Measurements from ENCODE around the gene CLIC4. TPM values are rescaled to one million over a fixed set of nuclear protein-coding genes. Genes with fewer than 3 reads are reported as not detected.
"Not testable (repeated sequence)": the region's sequence is repeated elsewhere in the genome, so short reads cannot be mapped to it uniquely, and the experiment has no call there.

Gene CLIC4
- total RNA-seq, 1 donor from 2014 or later, result 121 TPM

- DNase-seq, result no peak
- peaks cover 9% of the 10 kb centered on the region for H3K4me1 Mint-ChIP-seq (ENCODE audit: low read depth, unreplicated experiment)
- no peaks in the 10 kb centered on the region for H3K36me3 Mint-ChIP-seq (ENCODE audit: unreplicated experiment)
- TF ChIP-seq CTCF (IDR thresholded peaks at IDR 0.05; ENCODE audit: partially characterized antibody, unreplicated experiment), result no peak
- H3K27me3 Mint-ChIP-seq (ENCODE audit: unreplicated experiment), result peaks cover 4% of the 10 kb centered on the region
- no peak overlapping the region for H3K27ac Mint-ChIP-seq (ENCODE audit: unreplicated experiment)
- no peak overlapping the region for H3K4me3 Mint-ChIP-seq (ENCODE audit: unreplicated experiment)
- no peaks in the 10 kb centered on the region for H3K9me3 Mint-ChIP-seq (ENCODE audit: unreplicated experiment)
These were observed 34.6 kb downstream of the CLIC4 start for GRCh38 chr1:24779689-24780464.

GRCh38 chr1:24780626-24781025 is 35.4 kb downstream of the CLIC4 start:
- not testable (repeated sequence) for H3K27ac Mint-ChIP-seq (ENCODE audit: unreplicated experiment); H3K9me3 Mint-ChIP-seq (ENCODE audit: unreplicated experiment); H3K36me3 Mint-ChIP-seq (ENCODE audit: unreplicated experiment); H3K4me1 Mint-ChIP-seq (ENCODE audit: low read depth, unreplicated experiment); H3K4me3 Mint-ChIP-seq (ENCODE audit: unreplicated experiment); H3K27me3 Mint-ChIP-seq (ENCODE audit: unreplicated experiment); DNase-seq

GRCh38 chr1:24782689-24783088 is 37.4 kb downstream of the CLIC4 start:
- TF ChIP-seq CTCF (IDR thresholded peaks at IDR 0.05; ENCODE audit: partially characterized antibody, unreplicated experiment), result no peak
- H3K27ac Mint-ChIP-seq (ENCODE audit: unreplicated experiment), result no peak overlapping the region
- no peak overlapping the region for H3K4me3 Mint-ChIP-seq (ENCODE audit: unreplicated experiment)
- H3K27me3 Mint-ChIP-seq (ENCODE audit: unreplicated experiment), result peaks cover 4% of the 10 kb centered on the region
- H3K4me1 Mint-ChIP-seq (ENCODE audit: low read depth, unreplicated experiment), result peaks cover 9% of the 10 kb centered on the region
- H3K9me3 Mint-ChIP-seq (ENCODE audit: unreplicated experiment), result no peaks in the 10 kb centered on the region
- no peaks in the 10 kb centered on the region for H3K36me3 Mint-ChIP-seq (ENCODE audit: unreplicated experiment)
- DNase-seq, result no peak

GRCh38 chr1:24783713-24784112 is 38.5 kb downstream of the CLIC4 start:
- H3K4me3 Mint-ChIP-seq (ENCODE audit: unreplicated experiment), result no peak overlapping the region
- no peaks in the 10 kb centered on the region for H3K9me3 Mint-ChIP-seq (ENCODE audit: unreplicated experiment)
- DNase-seq, result no peak
- H3K27me3 Mint-ChIP-seq (ENCODE audit: unreplicated experiment), result peaks cover 4% of the 10 kb centered on the region
- H3K36me3 Mint-ChIP-seq (ENCODE audit: unreplicated experiment), result no peaks in the 10 kb centered on the region
- no peak for TF ChIP-seq CTCF (IDR thresholded peaks at IDR 0.05; ENCODE audit: partially characterized antibody, unreplicated experiment)
- H3K4me1 Mint-ChIP-seq (ENCODE audit: low read depth, unreplicated experiment), result peaks cover 12% of the 10 kb centered on the region
- no peak overlapping the region for H3K27ac Mint-ChIP-seq (ENCODE audit: unreplicated experiment)

GRCh38 chr1:24786191-24786590 is 40.9 kb downstream of the CLIC4 start:
- H3K27me3 Mint-ChIP-seq (ENCODE audit: unreplicated experiment), result no peaks in the 10 kb centered on the region

More at GRCh38 chr1:24786191-24786590, 40.9 kb downstream of the CLIC4 start:
- no peak for DNase-seq
- TF ChIP-seq CTCF (IDR thresholded peaks at IDR 0.05; ENCODE audit: partially characterized antibody, unreplicated experiment), result no peak
- H3K4me3 Mint-ChIP-seq (ENCODE audit: unreplicated experiment), result no peak overlapping the region
- no peak overlapping the region for H3K27ac Mint-ChIP-seq (ENCODE audit: unreplicated experiment)
- no peaks in the 10 kb centered on the region for H3K36me3 Mint-ChIP-seq (ENCODE audit: unreplicated experiment)
- no peaks in the 10 kb centered on the region for H3K9me3 Mint-ChIP-seq (ENCODE audit: unreplicated experiment)
- H3K4me1 Mint-ChIP-seq (ENCODE audit: low read depth, unreplicated experiment), result peaks cover 3% of the 10 kb centered on the region

Data from glutamatergic neuron (in vitro differentiated cells).